ENCODE data around the gene SLC12A9. TPM values are rescaled to one million over a fixed set of nuclear protein-coding genes. Genes with fewer than 3 reads are reported as not detected.
A peak's percentile ranks its signal among the peaks of the same experiment; 100 is the strongest.

The SLC12A9 gene
- total RNA-seq, 6 donors from 2014 or later: 14.5 to 50.1 (median 43.9) TPM

GRCh38 chr7:100865372-100865911, 12.9 kb downstream of the SLC12A9 start:
- WGBS, 2 donors: 63 to 66% methylated on average over 13 to 17 of the region's 17 CpGs
- no peak for DNase-seq
- peaks cover 0 to 29% (median 19%) of the 10 kb centered on the region in 4 donors for H3K36me3 ChIP-seq
- H3K27ac ChIP-seq: peak overlapping the region; percentile 86 to 97 (median 95)
- no peaks in the 10 kb centered on the region for H3K27me3 ChIP-seq
- H3K4me3 ChIP-seq: peak overlapping the region in 3 of 4 donors; percentile 62 to 86 (median 78)
- ATAC-seq (ENCODE audit: low FRiP score in 2 of 2): no peak
- no peaks in the 10 kb centered on the region for H3K9me3 ChIP-seq
- peaks cover 26 to 39% (median 26%) of the 10 kb centered on the region in 4 donors for H3K4me1 ChIP-seq
- TF ChIP-seq POLR2A (IDR thresholded peaks at IDR 0.05) (no peak), CTCF (IDR thresholded peaks at IDR 0.05) (no peak), EP300 (IDR thresholded peaks at IDR 0.05) (no peak), POLR2AphosphoS5 (IDR thresholded peaks at IDR 0.05) (no peak)

DNA sequence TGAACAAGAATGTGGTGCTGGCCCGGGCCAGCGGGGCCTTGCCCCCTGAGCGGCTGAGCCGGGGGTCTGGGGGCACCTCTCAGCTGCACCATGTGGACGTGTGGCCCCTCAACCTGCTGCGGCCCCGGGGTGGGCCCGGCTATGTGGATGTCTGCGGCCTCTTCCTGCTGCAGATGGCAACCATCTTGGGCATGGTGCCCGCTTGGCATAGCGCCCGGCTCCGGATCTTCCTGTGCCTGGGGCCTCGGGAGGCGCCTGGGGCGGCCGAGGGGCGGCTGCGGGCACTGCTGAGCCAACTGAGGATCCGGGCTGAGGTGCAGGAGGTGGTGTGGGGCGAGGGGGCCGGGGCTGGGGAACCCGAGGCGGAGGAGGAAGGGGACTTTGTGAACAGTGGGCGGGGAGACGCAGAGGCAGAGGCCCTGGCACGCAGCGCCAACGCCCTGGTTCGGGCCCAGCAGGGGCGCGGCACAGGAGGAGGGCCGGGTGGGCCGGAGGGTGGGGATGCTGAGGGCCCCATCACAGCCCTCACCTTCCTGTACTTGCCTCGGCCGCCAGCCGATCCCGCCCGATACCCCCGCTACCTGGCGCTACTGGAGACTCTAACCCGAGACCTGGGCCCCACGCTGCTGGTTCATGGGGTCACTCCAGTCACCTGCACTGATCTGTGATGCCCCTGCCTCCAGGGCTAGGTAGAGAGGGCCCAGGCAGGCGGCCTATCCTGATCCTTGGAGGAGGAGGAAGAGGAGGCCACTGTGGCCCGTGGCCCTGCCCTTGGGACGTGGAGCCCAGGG, 13.6 kb downstream of the SLC12A9 start:
- Histone ChIP-seq H3K4me3 (peak overlapping the region; percentile 10 to 86 (median 70)), H3K27me3 (no peaks in the 10 kb centered on the region), H3K9me3 (no peaks in the 10 kb centered on the region), H3K36me3 (peaks cover 0 to 28% (median 15%) of the 10 kb centered on the region in 4 donors), H3K4me1 (peaks cover 26 to 39% (median 26%) of the 10 kb centered on the region in 4 donors), H3K27ac (peak overlapping the region; percentile 86 to 97 (median 95))
- ATAC-seq (ENCODE audit: low FRiP score in 2 of 2) (peak; percentile 50 to 52), DNase-seq (peak; percentile 81 to 96)
- no peak for TF ChIP-seq CTCF (IDR thresholded peaks at IDR 0.05)
- peak; percentile 13 to 17 for TF ChIP-seq POLR2AphosphoS5 (IDR thresholded peaks at IDR 0.05)
- TF ChIP-seq EP300 (IDR thresholded peaks at IDR 0.05): no peak
- TF ChIP-seq POLR2A (IDR thresholded peaks at IDR 0.05): peak in 1 of 4 donors; percentile 14
- 0 to 25% methylated on average over 5 to 21 of the region's 46 CpGs for WGBS, 2 donors

GRCh38 chr7:100866729-100867039, 14.2 kb downstream of the SLC12A9 start:
- no peaks in the 10 kb centered on the region for H3K27me3 ChIP-seq
- 7 to 41% methylated on average over 2 to 5 of the region's 5 CpGs for WGBS, 2 donors
- H3K4me3 ChIP-seq: peak overlapping the region; percentile 10 to 86 (median 70)
- ATAC-seq (ENCODE audit: low FRiP score in 2 of 2) (peak in 1 of 2 donors; percentile 1), DNase-seq (no peak)
- peaks cover 26 to 39% (median 26%) of the 10 kb centered on the region in 4 donors for H3K4me1 ChIP-seq
- H3K9me3 ChIP-seq: no peaks in the 10 kb centered on the region
- H3K27ac ChIP-seq: peak overlapping the region; percentile 86 to 97 (median 95)
- no peak for TF ChIP-seq POLR2A (IDR thresholded peaks at IDR 0.05)
- TF ChIP-seq POLR2AphosphoS5 (IDR thresholded peaks at IDR 0.05): no peak
- TF ChIP-seq EP300 (IDR thresholded peaks at IDR 0.05): no peak
- H3K36me3 ChIP-seq: peaks cover 3 to 28% (median 14%) of the 10 kb centered on the region in 4 donors

- TF ChIP-seq POLR2AphosphoS5 (IDR thresholded peaks at IDR 0.05) (peak; percentile 54 to 62), POLR2A (IDR thresholded peaks at IDR 0.05) (peak in 2 of 4 donors; percentile 33 to 68), CTCF (IDR thresholded peaks at IDR 0.05) (peak in 1 of 6 experiments; percentile 6), EP300 (IDR thresholded peaks at IDR 0.05) (no peak)
- peak within 1 kb of the TSS; percentile 86 to 97 (median 95) for H3K27ac ChIP-seq
- H3K9me3 ChIP-seq: no peaks in the 10 kb centered on the region
- peaks cover 26 to 39% (median 26%) of the 10 kb centered on the region in 4 donors for H3K4me1 ChIP-seq
- whole genome bisulfite sequencing, 2 donors: 9 to 19% methylated on average over 25 to 36 of the region's 42 CpGs
- DNase-seq: peak; percentile 86 to 92
- no peaks in the 10 kb centered on the region for H3K27me3 ChIP-seq
- peak within 1 kb of the TSS; percentile 62 to 86 (median 74) for H3K4me3 ChIP-seq
- H3K36me3 ChIP-seq: peaks cover 3 to 25% (median 12%) of the 10 kb centered on the region in 4 donors
- peak; percentile 77 to 88 for ATAC-seq (ENCODE audit: low FRiP score in 2 of 2)
Measured at GRCh38 chr7:100867040-100867775, 14.7 kb downstream of the SLC12A9 start, which contains the start of gene TRIP6. Gene TRIP6 (plus strand): TSS chr7:100867387. CDS start chr7:100867498, 111 bp downstream.

Data from upper lobe of left lung (tissue), 6 donors.